Raji (cell line): ENCODE results near the gene MGRN1.

ENCODE experiments used
- POLR2A ChIP-seq: IDR thresholded peaks from 2 replicates; pipeline ENCODE4 v1.6.1; 2011; ENCODE audit warnings: low read depth, low read length, control low read depth; ENCODE audit not compliant: insufficient read depth

MGRN1 gene

GRCh38 chr16:4724661-4725270 is 100.1 kb downstream of the MGRN1 start:
- TF ChIP-seq POLR2A: no peak

- no peak for TF ChIP-seq POLR2A
Measured at GRCh38 chr16:4726616-4727015, 102.0 kb downstream of the MGRN1 start.

DNA sequence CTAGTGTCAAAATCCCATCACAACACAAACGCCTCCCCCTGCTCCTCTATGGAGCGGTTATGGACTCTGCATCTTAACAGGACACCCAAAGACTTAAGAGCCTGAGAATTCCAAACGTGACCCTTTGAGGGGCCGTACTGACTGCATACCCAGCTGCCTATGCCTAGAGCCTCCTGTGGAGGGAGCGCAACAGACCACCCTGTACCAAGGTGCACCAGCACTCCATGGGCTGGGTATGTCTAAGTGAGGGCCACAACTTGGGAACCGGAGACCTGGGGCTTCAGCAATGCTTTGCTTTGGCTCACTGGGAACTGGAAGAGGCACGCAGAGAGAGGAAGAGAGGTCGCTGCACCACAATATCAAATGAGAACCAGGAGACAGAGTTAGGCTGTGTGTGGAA is 104.0 kb downstream of the MGRN1 start:
- no peak for TF ChIP-seq POLR2A

- no peak for TF ChIP-seq POLR2A
Measured at GRCh38 chr16:4729876-4730275, 105.2 kb downstream of the MGRN1 start.

DNA sequence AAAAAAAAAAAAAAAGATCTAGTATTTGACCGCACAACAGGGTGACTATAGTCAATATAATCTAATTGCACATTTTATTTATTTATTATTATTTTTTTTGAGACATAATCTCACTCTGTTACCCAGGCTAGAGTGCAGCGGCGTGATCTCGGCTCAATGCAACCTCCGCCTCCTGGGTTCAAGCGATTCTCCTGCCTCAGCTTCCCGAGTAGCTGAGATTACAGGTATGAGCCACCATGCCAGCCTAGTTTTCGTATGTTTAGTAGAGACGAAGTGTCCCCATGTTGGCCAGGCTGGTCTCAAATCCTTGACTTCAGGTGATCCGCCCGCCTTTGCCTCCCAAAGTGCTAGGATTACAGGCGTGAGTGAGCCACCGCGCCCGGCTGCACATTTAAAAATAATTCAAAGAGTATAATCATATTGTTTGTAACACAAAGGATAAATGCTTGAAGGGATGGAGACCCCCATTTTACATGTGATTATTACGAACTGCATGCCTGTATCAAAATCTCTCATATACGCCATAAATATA is 108.7 kb downstream of the MGRN1 start:
- no peak for TF ChIP-seq POLR2A

DNA sequence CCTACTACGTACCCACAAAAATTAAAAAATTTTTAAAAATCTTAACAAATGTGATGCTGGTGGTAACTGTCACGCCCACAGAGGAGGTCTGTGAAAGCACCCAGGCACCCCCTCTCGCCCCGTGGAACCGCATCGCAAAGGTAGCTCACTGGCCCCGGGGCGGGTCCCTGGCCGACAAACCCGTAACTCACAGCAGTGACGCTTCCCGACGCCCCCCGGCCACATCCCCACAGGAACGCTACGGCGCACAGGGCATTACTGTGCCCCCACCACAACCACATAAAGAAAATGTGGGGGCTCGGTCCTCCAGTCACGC is 109.1 kb downstream of the MGRN1 start:
- no peak for TF ChIP-seq POLR2A

- peak; percentile 66 for TF ChIP-seq POLR2A
Measured at GRCh38 chr16:4734063-4734729, 109.6 kb downstream of the MGRN1 start, which contains the start of the genes ANKS3 and DNAAF8. TSS of gene ANKS3 (minus strand) at chr16:4734271. CDS start at chr16:4730149, 4,122 bp downstream. TSS of gene DNAAF8 (plus strand) at chr16:4734537. CDS start at chr16:4736515, 1,978 bp downstream.

DNA sequence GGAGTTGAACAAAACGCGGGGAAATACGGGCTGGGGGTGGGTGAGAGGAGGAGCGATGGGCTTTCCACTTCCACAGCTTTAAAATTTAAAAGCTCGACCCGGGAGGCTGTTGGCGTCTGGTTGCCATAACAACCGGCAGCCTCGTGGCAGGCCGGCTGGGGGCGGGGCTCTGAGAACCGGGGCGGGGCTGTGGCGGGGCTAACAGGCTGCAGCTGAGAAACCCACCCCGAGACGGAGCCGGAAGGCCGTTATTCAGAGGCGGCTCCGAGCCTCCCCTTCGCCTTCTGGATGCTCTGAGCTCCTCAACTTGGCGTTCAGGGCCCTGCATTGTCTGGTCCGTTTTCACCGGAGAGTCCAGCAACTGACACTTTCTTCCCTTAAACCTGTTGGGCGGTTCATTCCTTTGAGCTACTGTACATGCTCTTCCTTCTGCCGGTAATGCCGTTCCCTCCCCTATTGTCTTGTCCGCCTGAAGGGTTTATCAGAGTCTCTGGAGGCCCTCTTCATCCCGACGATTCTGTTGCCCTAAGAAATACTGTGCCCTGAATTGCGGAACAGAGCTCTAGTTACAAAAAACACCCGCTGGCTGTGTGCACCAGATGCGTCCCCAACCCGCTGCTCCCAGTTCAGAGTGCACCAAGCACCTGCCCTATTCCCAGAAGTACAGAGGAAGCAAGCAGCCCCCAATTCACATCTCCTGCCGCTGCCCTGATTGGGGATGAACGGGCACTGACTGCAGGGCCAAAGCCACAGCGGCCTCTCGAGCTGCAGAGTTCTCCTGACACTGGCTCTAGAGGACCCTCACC is 110.3 kb downstream of the MGRN1 start:
- peak; percentile 59; the same call in 1 of the 2 replicates for TF ChIP-seq POLR2A

- no peak for TF ChIP-seq POLR2A
Measured at GRCh38 chr16:4736546-4736945, 111.9 kb downstream of the MGRN1 start.

- no peak for TF ChIP-seq POLR2A
Measured at GRCh38 chr16:4737545-4737944, 112.9 kb downstream of the MGRN1 start.
